ENCODE results near the gene SLC34A3.

Gene SLC34A3

DNA sequence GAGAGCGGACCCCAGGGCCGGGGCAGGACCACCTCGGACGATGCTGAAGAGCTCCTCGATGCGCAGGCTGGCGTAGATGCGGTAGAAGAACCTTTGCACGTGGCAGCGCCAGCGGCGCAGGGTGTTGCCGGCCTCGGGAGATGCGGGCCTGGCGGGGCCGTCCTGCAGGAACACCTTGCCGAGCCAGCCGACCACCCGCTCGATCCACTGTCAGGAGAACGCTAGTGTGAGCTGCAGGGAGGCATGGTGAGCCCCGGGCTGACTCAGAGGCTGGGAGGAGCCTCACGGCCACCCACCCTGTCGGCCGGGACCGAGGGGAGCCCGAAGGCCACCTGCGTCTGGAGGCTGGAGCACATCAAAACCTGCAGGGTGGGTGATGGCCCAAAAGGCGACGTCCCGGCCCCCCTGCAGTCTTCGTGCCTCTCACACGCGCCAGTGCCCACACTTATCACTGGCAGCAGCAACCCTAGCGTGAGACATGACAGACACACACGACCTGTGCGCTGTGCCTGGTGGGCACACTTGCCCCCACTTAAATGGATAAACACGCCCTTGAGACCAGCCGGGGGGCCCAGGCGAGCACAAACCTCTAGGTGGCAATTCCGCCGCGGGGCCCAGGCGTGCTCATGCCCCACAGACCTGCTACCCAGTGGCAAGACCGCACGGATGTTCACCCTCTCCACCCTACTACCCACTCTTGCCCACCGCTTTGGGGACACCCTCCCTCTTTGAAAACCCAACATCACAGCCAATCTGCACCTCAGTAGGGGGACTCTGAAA is 45.6 kb upstream of the SLC34A3 start:
- no peak overlapping the region for H3K4me3 ChIP-seq (replicated peaks; ENCODE audit: insufficient read depth, low read length)
- no peaks in the 10 kb centered on the region for H3K27me3 ChIP-seq (ENCODE audit: insufficient read depth, poor library complexity, severe bottlenecking)
- TF ChIP-seq SPI1 (IDR thresholded peaks at IDR 0.05; ENCODE audit: borderline replicate concordance, low read depth) (no peak), GABPA (IDR thresholded peaks at IDR 0.05; ENCODE audit: low read depth) (no peak), POLR2AphosphoS5 (IDR thresholded peaks at IDR 0.05; ENCODE audit: low read depth) (no peak)
- TF ChIP-seq, protein P1, sequence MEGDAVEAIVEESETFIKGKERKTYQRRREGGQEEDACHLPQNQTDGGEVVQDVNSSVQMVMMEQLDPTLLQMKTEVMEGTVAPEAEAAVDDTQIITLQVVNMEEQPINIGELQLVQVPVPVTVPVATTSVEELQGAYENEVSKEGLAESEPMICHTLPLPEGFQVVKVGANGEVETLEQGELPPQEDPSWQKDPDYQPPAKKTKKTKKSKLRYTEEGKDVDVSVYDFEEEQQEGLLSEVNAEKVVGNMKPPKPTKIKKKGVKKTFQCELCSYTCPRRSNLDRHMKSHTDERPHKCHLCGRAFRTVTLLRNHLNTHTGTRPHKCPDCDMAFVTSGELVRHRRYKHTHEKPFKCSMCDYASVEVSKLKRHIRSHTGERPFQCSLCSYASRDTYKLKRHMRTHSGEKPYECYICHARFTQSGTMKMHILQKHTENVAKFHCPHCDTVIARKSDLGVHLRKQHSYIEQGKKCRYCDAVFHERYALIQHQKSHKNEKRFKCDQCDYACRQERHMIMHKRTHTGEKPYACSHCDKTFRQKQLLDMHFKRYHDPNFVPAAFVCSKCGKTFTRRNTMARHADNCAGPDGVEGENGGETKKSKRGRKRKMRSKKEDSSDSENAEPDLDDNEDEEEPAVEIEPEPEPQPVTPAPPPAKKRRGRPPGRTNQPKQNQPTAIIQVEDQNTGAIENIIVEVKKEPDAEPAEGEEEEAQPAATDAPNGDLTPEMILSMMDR (IDR thresholded peaks at IDR 0.05; ENCODE audit: insufficient read depth, low read length), result no peak
- TF ChIP-seq, protein P2, sequence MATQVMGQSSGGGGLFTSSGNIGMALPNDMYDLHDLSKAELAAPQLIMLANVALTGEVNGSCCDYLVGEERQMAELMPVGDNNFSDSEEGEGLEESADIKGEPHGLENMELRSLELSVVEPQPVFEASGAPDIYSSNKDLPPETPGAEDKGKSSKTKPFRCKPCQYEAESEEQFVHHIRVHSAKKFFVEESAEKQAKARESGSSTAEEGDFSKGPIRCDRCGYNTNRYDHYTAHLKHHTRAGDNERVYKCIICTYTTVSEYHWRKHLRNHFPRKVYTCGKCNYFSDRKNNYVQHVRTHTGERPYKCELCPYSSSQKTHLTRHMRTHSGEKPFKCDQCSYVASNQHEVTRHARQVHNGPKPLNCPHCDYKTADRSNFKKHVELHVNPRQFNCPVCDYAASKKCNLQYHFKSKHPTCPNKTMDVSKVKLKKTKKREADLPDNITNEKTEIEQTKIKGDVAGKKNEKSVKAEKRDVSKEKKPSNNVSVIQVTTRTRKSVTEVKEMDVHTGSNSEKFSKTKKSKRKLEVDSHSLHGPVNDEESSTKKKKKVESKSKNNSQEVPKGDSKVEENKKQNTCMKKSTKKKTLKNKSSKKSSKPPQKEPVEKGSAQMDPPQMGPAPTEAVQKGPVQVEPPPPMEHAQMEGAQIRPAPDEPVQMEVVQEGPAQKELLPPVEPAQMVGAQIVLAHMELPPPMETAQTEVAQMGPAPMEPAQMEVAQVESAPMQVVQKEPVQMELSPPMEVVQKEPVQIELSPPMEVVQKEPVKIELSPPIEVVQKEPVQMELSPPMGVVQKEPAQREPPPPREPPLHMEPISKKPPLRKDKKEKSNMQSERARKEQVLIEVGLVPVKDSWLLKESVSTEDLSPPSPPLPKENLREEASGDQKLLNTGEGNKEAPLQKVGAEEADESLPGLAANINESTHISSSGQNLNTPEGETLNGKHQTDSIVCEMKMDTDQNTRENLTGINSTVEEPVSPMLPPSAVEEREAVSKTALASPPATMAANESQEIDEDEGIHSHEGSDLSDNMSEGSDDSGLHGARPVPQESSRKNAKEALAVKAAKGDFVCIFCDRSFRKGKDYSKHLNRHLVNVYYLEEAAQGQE (IDR thresholded peaks at IDR 0.05; ENCODE audit: insufficient replicate concordance, low read depth), result no peak
- no peak for DNase-seq (ENCODE audit: low read depth in 1 of 2, low spot score in 1 of 2)
- no peak overlapping the region for H3K27ac ChIP-seq (replicated peaks)

DNA sequence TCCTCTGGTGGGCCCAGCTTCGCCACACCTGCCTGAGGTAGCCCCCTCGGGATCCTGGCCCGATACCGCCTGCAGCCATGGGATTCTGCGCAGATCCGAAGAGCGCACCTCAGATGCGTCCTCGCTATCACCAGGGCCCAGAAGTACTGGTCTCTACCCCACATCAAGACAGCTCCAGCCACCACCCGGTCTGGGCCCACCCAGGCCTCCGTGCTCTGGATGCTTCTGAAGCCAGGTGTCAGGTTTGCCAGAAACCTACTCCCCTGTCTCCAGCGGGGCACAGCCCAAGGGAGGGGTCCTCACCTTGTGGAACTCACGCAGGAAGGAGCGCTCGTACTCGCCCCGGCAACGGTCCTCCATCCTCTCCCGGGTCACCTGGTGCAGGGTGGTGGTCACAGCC is 44.8 kb upstream of the SLC34A3 start:
- no peak for DNase-seq (ENCODE audit: low read depth in 1 of 2, low spot score in 1 of 2)
- Histone ChIP-seq H3K27me3 (ENCODE audit: insufficient read depth, poor library complexity, severe bottlenecking) (no peaks in the 10 kb centered on the region), H3K4me3 (replicated peaks; ENCODE audit: insufficient read depth, low read length) (no peak overlapping the region), H3K27ac (replicated peaks) (no peak overlapping the region)
- TF ChIP-seq, protein P1 (IDR thresholded peaks at IDR 0.05; ENCODE audit: insufficient read depth, low read length), result no peak
- TF ChIP-seq, protein P2 (IDR thresholded peaks at IDR 0.05; ENCODE audit: insufficient replicate concordance, low read depth), result no peak
- TF ChIP-seq SPI1 (IDR thresholded peaks at IDR 0.05; ENCODE audit: borderline replicate concordance, low read depth) (no peak), POLR2AphosphoS5 (IDR thresholded peaks at IDR 0.05; ENCODE audit: low read depth) (no peak), GABPA (IDR thresholded peaks at IDR 0.05; ENCODE audit: low read depth) (no peak)

DNA sequence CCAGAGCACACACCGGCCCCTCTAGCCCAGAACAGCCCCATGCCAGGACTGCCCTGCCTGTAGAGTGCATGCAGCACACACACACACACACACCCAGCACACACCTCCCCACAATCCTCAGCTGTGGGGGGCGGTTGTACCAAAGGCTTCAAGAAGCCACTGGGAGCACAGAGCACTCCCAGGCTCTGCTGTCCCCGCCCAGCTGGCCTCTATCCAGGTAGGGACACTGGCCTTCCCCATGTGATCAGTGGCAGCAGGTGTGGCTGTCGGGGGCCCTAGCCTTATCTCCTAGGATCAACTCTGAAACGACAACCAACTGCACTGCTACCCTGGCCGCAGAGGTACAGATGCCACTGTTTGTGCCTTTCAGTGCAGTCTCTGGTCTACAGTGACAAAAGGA is 44.3 kb upstream of the SLC34A3 start:
- Histone ChIP-seq H3K27ac (replicated peaks) (no peak overlapping the region), H3K27me3 (ENCODE audit: insufficient read depth, poor library complexity, severe bottlenecking) (no peaks in the 10 kb centered on the region), H3K4me3 (replicated peaks; ENCODE audit: insufficient read depth, low read length) (no peak overlapping the region)
- no peak for DNase-seq (ENCODE audit: low read depth in 1 of 2, low spot score in 1 of 2)
- TF ChIP-seq SPI1 (IDR thresholded peaks at IDR 0.05; ENCODE audit: borderline replicate concordance, low read depth) (no peak), POLR2AphosphoS5 (IDR thresholded peaks at IDR 0.05; ENCODE audit: low read depth) (no peak), GABPA (IDR thresholded peaks at IDR 0.05; ENCODE audit: low read depth) (no peak)
- TF ChIP-seq, protein P1 (IDR thresholded peaks at IDR 0.05; ENCODE audit: insufficient read depth, low read length), result no peak
- TF ChIP-seq, protein P2 (IDR thresholded peaks at IDR 0.05; ENCODE audit: insufficient replicate concordance, low read depth), result no peak

Data from HL-60 (cell line).